HG03064 (cell line): ENCODE measurements around the gene ACTR1A.

Experiments
- ATAC-seq: cut with Tn5 transposase; IDR thresholded peaks from one replicate; pipeline ENCODE4 v1.9.1; 2021; ENCODE audit warnings: low read depth; ENCODE audit not compliant: unreplicated experiment

The ACTR1A gene

GRCh38 chr10:102432162-102432950 lies 70.2 kb downstream of the ACTR1A start, which contains the start of gene CUEDC2:
TSS of gene CUEDC2 (minus strand) at chr10:102432574. CDS start at chr10:102425188, 7,386 bp downstream.
- ATAC-seq = peak; percentile 77

- no peak for ATAC-seq
These were observed 70.9 kb downstream of the ACTR1A start for GRCh38 chr10:102431452-102432124.

DNA sequence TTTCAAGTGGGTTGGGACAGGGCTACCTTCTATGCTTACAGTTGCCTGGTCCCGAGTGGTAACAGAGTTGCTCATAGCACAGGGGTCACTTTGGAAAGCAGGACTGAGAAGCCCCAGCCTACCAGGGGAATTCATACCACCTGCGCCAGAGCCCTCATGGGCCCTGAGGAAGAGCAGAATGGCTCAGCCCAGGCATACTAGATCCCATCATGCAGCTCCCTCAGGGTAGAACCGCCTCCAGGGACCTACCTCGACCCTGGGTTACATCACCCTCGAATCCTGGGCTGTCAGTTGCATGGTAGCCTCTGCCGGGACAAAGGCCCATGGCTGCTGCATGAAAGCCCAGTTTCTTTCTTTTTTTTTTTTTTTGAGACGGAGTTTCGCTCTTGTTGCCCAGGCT lies 73.0 kb downstream of the ACTR1A start:
- no peak for ATAC-seq
